ENCODE measurements around the gene BLNK.

BLNK gene

DNA sequence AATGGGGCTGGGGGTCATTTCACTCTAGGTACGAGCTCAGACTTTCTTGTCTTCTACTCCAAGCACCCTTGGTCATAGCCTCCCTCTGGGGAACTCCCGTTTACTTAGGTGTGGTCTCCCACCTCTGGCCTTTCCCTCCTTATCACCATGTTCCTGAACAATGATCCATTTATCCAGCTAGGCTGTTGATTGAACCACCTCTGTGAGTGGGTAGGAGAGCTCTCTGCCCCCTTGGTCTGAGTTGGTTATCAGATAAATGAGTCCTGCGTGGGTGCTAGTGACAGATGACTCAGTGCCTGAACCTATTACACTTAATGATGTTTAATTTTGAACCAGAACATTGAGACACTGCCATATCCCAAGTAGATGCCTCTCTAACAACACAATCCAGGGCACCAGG is 9.4 kb downstream of the BLNK start:
- no peak overlapping the region for H3K4me3 ChIP-seq (ENCODE audit: low read depth, low read length)
- H3K27me3 ChIP-seq (ENCODE audit: control insufficient read depth, insufficient read depth, low read length): no peaks in the 10 kb centered on the region
- H3K36me3 ChIP-seq (ENCODE audit: control insufficient read depth, insufficient read depth, low read length): no peaks in the 10 kb centered on the region
- H3K9ac ChIP-seq: no peak overlapping the region
- TF ChIP-seq, protein P1, sequence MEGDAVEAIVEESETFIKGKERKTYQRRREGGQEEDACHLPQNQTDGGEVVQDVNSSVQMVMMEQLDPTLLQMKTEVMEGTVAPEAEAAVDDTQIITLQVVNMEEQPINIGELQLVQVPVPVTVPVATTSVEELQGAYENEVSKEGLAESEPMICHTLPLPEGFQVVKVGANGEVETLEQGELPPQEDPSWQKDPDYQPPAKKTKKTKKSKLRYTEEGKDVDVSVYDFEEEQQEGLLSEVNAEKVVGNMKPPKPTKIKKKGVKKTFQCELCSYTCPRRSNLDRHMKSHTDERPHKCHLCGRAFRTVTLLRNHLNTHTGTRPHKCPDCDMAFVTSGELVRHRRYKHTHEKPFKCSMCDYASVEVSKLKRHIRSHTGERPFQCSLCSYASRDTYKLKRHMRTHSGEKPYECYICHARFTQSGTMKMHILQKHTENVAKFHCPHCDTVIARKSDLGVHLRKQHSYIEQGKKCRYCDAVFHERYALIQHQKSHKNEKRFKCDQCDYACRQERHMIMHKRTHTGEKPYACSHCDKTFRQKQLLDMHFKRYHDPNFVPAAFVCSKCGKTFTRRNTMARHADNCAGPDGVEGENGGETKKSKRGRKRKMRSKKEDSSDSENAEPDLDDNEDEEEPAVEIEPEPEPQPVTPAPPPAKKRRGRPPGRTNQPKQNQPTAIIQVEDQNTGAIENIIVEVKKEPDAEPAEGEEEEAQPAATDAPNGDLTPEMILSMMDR (IDR thresholded peaks at IDR 0.05): no peak
- no peak overlapping the region for H3K27ac ChIP-seq
- H3K9me3 ChIP-seq (ENCODE audit: control insufficient read depth, low read length): no peaks in the 10 kb centered on the region
- no peak overlapping the region for H2AFZ ChIP-seq
- peaks cover 8% of the 10 kb centered on the region for H3K4me1 ChIP-seq
- H3K4me2 ChIP-seq (ENCODE audit: low read length): no peak overlapping the region
- H3K79me2 ChIP-seq: no peaks in the 10 kb centered on the region

DNA sequence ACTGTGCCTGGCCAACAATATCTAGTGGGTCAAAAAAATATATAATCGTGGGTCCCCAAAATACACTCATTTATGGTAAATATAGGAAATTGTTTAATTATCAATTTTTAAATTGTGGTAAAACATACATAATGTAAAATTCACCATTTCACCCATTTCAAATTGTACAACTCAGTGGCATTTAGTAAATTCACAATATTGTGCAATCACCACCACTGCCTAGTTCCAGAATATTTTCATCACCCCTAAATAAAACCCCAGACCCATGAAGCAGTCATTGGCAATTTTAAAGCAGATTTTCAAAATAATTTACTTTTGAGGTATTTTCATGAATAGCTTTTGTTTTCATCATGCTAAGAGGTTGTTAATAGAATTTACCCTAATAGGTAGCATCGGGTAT is 10.2 kb downstream of the BLNK start:
- Histone ChIP-seq H3K36me3 (ENCODE audit: control insufficient read depth, insufficient read depth, low read length) (no peaks in the 10 kb centered on the region), H3K79me2 (no peaks in the 10 kb centered on the region), H3K27ac (no peak overlapping the region), H3K27me3 (ENCODE audit: control insufficient read depth, insufficient read depth, low read length) (no peaks in the 10 kb centered on the region), H2AFZ (no peak overlapping the region), H3K9me3 (ENCODE audit: control insufficient read depth, low read length) (no peaks in the 10 kb centered on the region), H3K4me1 (peaks cover 6% of the 10 kb centered on the region), H3K4me3 (ENCODE audit: low read depth, low read length) (no peak overlapping the region), H3K4me2 (ENCODE audit: low read length) (no peak overlapping the region), H3K9ac (no peak overlapping the region)
- TF ChIP-seq, protein P1 (IDR thresholded peaks at IDR 0.05): no peak

DNA sequence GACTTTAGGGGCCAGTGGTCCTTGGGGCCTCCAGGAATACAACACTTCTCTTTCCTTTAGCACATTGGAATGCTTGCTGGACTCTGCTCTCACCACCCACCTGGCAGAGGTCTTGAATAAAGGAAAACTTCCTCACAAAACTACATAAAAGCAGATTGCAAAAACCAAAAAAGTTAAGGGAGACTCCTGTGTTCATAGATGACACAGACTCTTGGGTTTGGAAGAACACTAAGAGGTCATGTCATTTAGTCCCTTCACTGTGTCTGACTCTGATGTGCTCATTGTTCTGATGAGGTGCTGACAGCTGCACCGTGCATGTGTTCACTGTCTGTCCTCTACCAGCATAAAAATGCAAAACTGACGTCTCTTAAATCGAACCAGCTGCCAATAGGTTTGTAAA is 11.4 kb downstream of the BLNK start:
- no peak overlapping the region for H3K4me3 ChIP-seq (ENCODE audit: low read depth, low read length)
- peaks cover 6% of the 10 kb centered on the region for H3K4me1 ChIP-seq
- H3K9me3 ChIP-seq (ENCODE audit: control insufficient read depth, low read length): no peaks in the 10 kb centered on the region
- H2AFZ ChIP-seq: no peak overlapping the region
- H3K9ac ChIP-seq: no peak overlapping the region
- no peak overlapping the region for H3K27ac ChIP-seq
- no peaks in the 10 kb centered on the region for H3K27me3 ChIP-seq (ENCODE audit: control insufficient read depth, insufficient read depth, low read length)
- no peaks in the 10 kb centered on the region for H3K36me3 ChIP-seq (ENCODE audit: control insufficient read depth, insufficient read depth, low read length)
- no peak overlapping the region for H3K4me2 ChIP-seq (ENCODE audit: low read length)
- TF ChIP-seq, protein P1 (IDR thresholded peaks at IDR 0.05): no peak
- no peaks in the 10 kb centered on the region for H3K79me2 ChIP-seq

DNA sequence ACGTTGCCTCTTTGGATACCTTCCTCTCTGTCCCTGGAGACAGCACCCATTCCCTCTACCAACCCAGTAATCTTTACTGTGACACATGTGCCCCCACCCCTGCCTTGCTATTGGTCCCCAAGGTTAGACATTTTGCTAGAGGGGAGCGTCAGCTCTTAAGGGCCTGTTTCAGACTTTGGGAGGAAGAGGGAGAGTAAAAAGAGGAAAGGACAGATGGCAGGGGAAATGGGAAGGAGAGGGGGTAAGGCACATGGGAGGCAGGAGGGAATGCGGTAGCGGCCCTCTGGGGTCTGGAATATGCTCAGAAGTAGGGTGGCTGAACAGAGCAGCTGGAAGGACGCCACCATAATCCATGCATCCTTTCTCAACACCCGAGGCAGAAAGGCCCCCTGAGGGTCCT is 12.2 kb downstream of the BLNK start:
- Histone ChIP-seq H3K27ac (no peak overlapping the region), H3K27me3 (ENCODE audit: control insufficient read depth, insufficient read depth, low read length) (no peaks in the 10 kb centered on the region), H3K4me2 (ENCODE audit: low read length) (no peak overlapping the region), H2AFZ (no peak overlapping the region), H3K9me3 (ENCODE audit: control insufficient read depth, low read length) (no peaks in the 10 kb centered on the region), H3K4me1 (peaks cover 6% of the 10 kb centered on the region), H3K9ac (no peak overlapping the region), H3K79me2 (no peaks in the 10 kb centered on the region), H3K36me3 (ENCODE audit: control insufficient read depth, insufficient read depth, low read length) (no peaks in the 10 kb centered on the region), H3K4me3 (ENCODE audit: low read depth, low read length) (no peak overlapping the region)
- TF ChIP-seq, protein P1 (IDR thresholded peaks at IDR 0.05): no peak

DNA sequence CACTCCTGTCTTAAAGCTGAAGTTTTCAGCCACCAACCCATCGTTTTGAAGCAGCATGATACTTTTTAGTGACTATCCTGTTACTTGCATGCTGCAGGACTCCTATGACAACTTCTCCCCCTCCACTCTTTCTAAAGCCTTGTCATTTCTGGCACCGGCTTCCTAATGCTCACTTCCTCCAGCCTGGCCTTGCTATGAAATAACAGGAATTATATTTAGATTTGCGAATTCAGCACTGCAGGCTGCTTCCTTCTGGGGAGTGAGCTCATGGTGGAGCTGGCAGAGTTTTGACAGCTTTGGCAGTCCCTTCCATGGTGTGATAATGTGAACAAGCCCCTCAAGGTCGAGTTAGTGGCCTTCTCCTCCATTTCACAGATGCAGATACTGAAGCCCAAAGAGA is 13.4 kb downstream of the BLNK start:
- TF ChIP-seq, protein P1 (IDR thresholded peaks at IDR 0.05): no peak
- no peaks in the 10 kb centered on the region for H3K9me3 ChIP-seq (ENCODE audit: control insufficient read depth, low read length)
- no peak overlapping the region for H3K4me3 ChIP-seq (ENCODE audit: low read depth, low read length)
- H3K27me3 ChIP-seq (ENCODE audit: control insufficient read depth, insufficient read depth, low read length): no peaks in the 10 kb centered on the region
- no peaks in the 10 kb centered on the region for H3K79me2 ChIP-seq
- peaks cover 6% of the 10 kb centered on the region for H3K4me1 ChIP-seq
- no peak overlapping the region for H3K4me2 ChIP-seq (ENCODE audit: low read length)
- H3K27ac ChIP-seq: peak overlapping the region; percentile 18
- no peak overlapping the region for H3K9ac ChIP-seq
- no peaks in the 10 kb centered on the region for H3K36me3 ChIP-seq (ENCODE audit: control insufficient read depth, insufficient read depth, low read length)
- peak overlapping the region; percentile 67 for H2AFZ ChIP-seq

All from parathyroid adenoma (tissue), 2 donors.